ENCODE data around the gene POLR1G.

POLR1G gene

DNA sequence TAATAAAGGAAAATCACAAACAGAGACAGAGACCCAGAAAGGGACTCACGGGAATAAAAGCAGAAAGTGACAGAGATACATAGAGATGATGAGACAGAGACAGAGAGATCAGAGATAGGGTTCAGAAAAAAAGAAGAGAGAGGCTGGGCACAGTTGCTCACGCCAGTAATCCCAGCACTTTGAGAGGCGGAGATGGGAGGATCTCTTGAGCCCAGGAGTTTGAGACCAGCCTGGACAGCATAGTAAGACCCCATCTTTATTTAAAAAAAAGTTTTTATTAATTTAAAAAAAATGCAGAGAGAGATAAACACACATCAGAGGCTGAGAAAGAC lies 41.9 kb downstream of the POLR1G start:
- TF ChIP-seq, protein P1, sequence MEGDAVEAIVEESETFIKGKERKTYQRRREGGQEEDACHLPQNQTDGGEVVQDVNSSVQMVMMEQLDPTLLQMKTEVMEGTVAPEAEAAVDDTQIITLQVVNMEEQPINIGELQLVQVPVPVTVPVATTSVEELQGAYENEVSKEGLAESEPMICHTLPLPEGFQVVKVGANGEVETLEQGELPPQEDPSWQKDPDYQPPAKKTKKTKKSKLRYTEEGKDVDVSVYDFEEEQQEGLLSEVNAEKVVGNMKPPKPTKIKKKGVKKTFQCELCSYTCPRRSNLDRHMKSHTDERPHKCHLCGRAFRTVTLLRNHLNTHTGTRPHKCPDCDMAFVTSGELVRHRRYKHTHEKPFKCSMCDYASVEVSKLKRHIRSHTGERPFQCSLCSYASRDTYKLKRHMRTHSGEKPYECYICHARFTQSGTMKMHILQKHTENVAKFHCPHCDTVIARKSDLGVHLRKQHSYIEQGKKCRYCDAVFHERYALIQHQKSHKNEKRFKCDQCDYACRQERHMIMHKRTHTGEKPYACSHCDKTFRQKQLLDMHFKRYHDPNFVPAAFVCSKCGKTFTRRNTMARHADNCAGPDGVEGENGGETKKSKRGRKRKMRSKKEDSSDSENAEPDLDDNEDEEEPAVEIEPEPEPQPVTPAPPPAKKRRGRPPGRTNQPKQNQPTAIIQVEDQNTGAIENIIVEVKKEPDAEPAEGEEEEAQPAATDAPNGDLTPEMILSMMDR (conservative IDR thresholded peaks at IDR 0.05; ENCODE audit: low read length) = no peak
- no peak overlapping the region for H3K4me3 ChIP-seq (ENCODE audit: low read length)
- DNase-seq (ENCODE audit: low read depth) = no peak

DNA sequence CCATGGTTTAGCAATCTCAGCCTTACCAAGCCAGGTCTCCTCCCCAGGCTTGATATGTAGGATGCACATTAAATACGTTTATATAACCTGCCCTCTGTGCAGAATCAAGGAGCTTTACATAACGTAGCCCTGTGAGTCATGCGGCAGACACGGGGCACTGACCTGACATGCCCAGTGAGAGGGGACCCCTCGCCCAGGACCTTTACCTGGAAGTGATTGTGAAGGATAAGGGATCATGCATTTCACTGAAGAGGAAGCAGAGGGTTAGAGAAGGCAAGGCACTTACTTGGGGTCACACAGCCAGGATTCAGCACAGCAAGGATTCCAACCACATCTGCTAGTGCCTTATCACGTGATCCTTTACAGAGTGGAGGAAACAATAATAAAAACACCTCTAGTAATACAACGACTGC lies 42.4 kb downstream of the POLR1G start:
- TF ChIP-seq, protein P1 (conservative IDR thresholded peaks at IDR 0.05; ENCODE audit: low read length) = no peak
- DNase-seq (ENCODE audit: low read depth) = peak; percentile 28
- no peak overlapping the region for H3K4me3 ChIP-seq (ENCODE audit: low read length)

DNA sequence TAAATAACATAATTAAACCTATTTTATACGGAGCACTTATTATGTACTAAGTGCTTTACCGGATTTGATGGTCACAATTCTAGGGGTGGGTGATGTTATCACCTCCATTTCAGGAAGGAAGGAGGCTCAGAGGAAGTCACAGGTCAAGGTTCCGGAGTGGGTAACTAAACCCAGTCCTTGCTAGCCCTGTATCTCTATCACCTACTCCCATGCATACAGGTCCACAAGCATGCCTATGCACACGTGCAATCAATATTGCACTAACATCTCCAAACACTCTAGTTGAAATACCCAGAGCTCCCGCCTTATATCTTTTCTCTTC lies 43.5 kb downstream of the POLR1G start:
- DNase-seq (ENCODE audit: low read depth) = no peak
- TF ChIP-seq, protein P1 (conservative IDR thresholded peaks at IDR 0.05; ENCODE audit: low read length) = no peak
- H3K4me3 ChIP-seq (ENCODE audit: low read length) = peak overlapping the region; percentile 64

DNA sequence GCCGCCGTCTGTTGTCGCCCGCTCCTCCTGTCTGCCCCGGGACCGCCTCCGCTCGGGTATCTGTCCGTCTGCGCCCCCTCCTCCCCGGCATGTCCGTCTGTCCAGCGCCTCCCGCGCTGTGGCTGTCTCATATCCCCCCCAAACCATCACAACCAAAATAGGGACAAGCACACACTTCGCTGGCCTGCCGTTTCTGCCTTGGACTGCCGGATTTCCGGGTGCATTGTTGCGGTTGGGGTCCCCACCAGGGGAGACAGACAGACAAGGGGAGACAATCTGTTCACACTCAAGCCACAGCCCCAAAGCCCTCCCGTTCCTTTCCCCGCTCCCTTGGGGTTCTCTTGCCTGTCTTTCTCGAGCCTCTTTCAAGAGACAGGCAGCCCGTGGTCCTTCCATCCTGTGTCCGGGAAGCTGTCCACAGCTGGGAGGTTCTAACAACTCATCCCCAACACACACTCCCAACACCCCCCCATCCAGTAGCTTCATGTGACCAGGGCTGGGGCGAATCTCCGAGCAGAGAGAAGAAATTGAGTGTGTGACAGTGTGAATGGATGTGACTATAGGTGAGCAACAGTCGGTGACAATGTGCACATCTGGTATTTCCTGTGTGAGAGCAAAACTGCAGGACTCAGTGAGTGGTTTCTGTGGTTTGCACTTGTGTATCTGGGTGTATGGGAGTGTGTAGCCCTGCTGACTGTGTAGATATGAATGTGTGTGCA lies 44.8 kb downstream of the POLR1G start:
- peak; percentile 88 for DNase-seq (ENCODE audit: low read depth)
- TF ChIP-seq, protein P1 (conservative IDR thresholded peaks at IDR 0.05; ENCODE audit: low read length) = no peak
- H3K4me3 ChIP-seq (ENCODE audit: low read length) = peak overlapping the region; percentile 84

- no peak for DNase-seq (ENCODE audit: low read depth)
- TF ChIP-seq, protein P1 (conservative IDR thresholded peaks at IDR 0.05; ENCODE audit: low read length) = no peak
- peak overlapping the region; percentile 84 for H3K4me3 ChIP-seq (ENCODE audit: low read length)
Measured at GRCh38 chr19:45451850-45452387, 45.5 kb downstream of the POLR1G start.

GRCh38 chr19:45455707-45456499 lies 49.5 kb downstream of the POLR1G start:
- TF ChIP-seq, protein P1 (conservative IDR thresholded peaks at IDR 0.05; ENCODE audit: low read length) = no peak
- peak; percentile 99 for DNase-seq (ENCODE audit: low read depth)
- peak overlapping the region; percentile 45 for H3K4me3 ChIP-seq (ENCODE audit: low read length)

DNA sequence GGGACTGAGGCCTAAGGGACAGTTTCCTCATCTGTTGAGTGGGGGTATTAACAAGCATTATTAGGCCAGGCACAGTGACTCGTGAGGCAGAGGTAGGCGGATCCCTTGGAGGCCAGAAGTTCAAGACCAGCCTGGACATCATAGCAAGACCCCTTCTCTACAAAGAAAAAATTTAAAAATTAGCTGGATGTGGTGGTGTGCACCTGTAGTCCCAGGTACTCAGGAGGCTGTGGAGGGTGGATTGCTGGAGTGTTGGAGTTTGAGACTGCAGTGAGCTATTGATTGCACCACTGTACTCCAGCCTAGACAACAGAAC lies 50.0 kb downstream of the POLR1G start:
- no peak for DNase-seq (ENCODE audit: low read depth)
- peak overlapping the region; percentile 45 for H3K4me3 ChIP-seq (ENCODE audit: low read length)
- TF ChIP-seq, protein P1 (conservative IDR thresholded peaks at IDR 0.05; ENCODE audit: low read length) = no peak

All from AG10803 (cell line).